AG08395 (cell line): ENCODE measurements around the gene OR2T10.
"Not testable (repeated sequence)": the region's sequence is repeated elsewhere in the genome, so short reads cannot be mapped to it uniquely, and the experiment has no call there.

Experiments
- DNase-seq: peaks from one replicate; pipeline ENCODE4 v3.0.0; 2012; ENCODE audit warnings: mixed read lengths, low spot score

OR2T10 gene

DNA sequence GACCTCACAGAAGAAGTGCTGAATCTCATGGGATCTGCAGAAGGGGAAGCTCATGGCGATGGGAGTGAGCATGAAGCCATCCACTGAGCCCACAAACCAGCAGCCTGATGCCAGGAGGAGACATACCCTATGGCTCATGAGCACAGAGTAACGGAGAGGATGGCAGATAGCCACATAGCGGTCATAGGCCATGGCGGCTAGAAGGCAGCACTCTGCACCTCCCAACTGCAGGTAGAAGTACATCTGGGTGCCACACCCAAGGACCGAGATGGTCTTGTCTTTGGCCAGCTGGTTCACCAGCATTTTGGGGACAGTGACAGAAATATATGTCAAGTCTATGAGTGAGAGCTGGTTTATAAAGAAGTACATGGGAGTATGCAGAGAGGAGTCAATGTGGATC lies 4.3 kb downstream of the OR2T10 start:
- DNase-seq = no peak

DNA sequence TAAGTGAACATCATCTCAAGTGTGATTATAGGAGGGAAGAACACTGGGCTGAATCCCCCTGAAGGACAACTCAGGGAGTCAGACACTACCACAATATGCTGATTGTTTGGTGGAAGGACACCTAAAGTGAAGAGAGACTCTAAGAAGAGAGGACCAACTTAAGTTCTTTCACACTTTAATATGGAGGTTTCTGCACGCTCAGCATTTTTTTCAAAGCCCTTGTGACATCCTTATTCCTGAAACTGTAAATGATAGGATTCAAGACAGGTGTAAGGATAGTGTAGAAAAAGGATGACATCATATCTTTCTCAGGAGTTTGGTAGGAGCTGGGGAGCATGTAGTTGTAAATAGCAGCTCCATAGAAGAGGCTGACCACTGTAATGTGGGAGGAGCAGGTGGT lies 4.8 kb downstream of the OR2T10 start:
- DNase-seq = no peak

DNA sequence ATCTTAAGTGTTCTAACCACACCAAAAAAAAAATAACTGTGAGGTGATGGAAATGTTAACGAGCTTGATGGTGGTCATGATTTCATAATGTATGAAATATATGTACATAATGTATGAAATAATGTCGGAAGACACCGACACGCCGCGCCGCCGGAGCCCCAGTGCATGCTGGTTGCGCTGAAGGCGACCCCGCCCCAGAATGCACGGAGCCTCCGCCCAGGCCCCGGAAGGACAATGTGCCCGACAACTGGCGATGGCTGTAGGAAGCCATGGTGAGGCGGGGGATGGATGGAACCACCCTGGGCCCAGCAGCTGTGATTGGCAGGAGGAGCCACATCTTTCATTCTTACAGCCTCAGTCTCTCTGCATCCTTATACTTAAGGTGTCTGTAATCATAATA lies 7.4 kb downstream of the OR2T10 start:
- no peak for DNase-seq

DNA sequence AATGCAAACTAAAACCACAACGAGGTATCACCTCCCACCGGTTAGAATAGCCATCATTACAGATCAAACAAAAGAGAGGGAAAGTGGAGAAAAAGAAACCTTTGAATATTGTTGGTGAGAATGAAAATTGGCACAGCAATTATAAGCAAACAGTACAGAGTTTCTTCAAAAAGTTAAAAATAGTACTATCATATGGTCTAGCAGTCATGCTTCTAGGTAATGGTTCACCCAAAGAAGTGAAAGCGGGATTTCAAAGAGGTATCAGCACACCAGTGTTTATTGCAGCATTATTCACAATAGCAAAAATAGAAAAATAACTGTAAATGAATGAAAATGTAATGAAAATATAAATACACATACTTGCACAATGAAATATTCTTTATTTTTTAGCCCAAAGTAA lies 8.2 kb downstream of the OR2T10 start:
- no peak for DNase-seq

DNA sequence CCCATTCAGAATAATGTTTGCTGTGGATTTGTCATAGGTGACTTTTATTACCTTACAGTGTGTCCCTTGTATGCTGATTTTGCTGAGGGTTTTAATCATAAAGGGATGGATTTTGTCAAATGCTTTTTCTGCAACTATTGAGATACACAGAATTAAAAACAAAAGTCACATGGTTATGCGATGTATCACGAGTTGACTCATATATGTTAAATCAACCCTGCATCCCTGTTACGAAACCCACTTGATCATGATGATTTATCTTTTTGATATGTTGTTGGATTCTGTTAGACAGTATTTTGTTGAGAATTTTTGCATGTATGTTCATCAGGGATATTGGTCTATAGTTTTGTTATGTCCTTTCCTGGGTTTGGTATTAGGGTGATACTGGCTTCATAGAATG lies 12.2 kb downstream of the OR2T10 start:
- no peak for DNase-seq

DNA sequence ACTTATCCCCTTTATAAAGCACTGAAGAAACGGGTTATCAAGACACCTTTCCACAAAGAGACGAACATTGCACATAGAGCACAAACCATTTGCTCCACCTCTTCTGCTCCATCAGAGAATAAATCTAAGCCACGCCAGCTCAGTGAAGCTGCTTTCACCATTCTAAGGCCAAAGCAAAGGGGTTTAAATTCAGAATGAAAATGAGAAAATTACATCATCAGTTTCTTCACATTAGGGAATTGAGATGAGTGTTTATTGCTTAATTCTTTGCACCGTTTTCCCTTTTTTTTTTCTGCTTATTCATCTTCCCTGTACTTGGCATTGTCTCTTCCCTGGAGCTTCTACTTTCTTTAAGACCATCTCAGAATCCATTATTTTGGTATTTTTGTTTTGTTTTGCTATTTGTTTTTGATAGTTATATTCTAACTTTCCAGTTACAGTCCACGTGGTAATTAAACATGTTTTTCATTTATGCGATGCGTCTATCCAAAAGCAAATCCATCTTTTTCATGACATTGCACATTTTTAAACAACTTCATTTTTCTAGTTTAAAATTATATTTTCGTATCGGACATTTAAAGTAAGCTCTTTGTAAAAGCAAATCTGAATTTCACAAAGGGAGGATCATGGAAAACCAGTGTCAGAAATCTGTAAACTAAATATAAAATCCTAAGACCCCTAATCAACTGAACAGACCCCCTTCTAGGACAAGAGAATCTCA lies 21.1 kb downstream of the OR2T10 start:
- no peak for DNase-seq

DNA sequence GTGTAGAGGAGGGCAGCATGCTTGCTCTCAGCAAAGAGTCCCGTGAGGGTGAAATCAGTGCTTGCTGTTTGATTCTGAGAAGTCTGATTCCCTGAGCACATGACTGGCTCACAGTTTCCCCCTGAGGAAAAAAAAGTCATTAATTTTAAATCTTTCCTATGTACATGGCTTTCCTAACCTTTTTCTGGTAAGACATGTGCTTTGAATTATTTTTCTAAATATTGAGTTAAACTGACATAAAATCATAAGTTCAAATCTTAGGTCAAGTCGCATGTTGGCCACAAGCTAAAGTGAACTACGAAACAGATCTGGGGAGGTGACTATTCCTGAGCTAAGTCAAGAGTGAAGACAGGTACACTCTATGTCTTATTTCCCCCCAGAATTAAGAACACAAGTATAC lies 22.8 kb downstream of the OR2T10 start, which contains the start of gene OR2T34:
TSS of gene OR2T34 (minus strand) at position 101 of the 400 bp plus-strand sequence. CDS start at position 101, 0 bp downstream.
- DNase-seq = not testable (repeated sequence)

DNA sequence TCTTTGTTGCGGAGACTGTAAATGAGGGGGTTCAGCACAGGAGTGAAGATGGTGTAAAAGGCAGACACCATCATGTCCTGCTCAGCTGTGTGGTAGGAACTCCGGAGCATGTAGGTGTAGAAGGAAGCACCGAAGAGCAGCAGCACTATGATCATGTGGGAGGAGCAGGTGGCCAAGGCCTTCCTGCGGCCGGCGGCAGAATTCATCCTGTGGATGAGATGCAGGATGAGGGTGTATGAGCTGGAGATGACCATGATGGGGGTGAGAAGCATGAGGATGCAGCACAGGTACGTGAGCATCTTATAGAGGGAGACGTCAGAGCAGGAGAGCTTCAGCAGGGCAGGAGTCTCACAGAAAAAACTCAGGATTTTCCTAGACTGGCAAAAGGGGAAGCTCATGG lies 23.6 kb downstream of the OR2T10 start:
- not testable (repeated sequence) for DNase-seq

DNA sequence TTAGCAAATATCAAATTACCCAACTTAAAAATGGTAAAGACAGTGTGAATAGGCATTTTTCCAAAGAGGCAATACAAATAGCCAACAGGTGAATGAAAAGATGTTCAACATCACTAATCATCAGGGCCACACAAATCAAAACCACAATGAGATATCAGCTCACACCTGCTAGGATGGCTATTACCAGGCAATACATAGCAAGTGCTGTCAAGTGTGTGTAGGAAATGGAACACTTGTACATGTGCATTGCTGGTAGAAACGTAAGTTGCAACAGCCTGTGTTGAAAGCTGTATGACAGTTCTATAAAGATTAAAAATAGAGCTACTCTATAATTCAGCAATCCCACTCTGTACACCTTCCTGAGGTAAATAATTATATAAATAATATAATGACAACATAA lies 25.5 kb downstream of the OR2T10 start:
- DNase-seq = not testable (repeated sequence)

DNA sequence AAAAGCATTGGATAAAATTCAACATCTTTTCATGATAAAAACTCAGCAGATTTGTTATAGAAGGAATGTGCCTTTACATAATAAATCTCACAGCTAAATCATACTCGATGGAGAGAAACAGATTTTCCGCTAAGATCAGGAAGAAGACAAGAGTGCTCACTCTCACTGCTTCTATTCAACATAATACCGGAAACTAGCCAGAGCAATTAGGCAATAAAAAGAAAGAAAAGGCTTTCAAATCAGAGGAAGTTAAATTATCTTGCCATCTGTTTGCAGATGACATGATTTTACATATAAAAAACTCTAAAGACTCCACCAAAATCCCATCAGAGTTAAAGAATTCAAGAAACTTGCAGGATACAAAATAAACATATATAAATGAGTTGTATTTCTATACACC lies 26.7 kb downstream of the OR2T10 start:
- DNase-seq = not testable (repeated sequence)

DNA sequence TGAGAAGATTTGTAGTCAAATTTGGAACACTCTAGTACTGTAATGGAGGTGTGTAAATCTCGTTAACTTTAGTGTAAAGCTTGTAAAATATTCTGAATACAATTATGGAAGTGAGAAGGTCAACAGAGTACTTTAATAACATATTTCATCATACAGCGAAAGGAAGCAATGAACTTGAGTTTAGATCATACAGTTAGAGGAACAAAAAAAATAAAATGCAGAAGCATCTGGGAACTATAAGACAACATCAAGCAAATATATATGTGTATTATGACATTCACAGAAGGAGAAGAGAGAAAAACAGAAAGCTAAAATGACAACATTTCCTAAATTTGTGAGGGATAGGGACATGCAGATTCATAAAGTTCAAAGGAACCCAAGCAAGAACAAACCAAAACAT lies 28.5 kb downstream of the OR2T10 start:
- not testable (repeated sequence) for DNase-seq

DNA sequence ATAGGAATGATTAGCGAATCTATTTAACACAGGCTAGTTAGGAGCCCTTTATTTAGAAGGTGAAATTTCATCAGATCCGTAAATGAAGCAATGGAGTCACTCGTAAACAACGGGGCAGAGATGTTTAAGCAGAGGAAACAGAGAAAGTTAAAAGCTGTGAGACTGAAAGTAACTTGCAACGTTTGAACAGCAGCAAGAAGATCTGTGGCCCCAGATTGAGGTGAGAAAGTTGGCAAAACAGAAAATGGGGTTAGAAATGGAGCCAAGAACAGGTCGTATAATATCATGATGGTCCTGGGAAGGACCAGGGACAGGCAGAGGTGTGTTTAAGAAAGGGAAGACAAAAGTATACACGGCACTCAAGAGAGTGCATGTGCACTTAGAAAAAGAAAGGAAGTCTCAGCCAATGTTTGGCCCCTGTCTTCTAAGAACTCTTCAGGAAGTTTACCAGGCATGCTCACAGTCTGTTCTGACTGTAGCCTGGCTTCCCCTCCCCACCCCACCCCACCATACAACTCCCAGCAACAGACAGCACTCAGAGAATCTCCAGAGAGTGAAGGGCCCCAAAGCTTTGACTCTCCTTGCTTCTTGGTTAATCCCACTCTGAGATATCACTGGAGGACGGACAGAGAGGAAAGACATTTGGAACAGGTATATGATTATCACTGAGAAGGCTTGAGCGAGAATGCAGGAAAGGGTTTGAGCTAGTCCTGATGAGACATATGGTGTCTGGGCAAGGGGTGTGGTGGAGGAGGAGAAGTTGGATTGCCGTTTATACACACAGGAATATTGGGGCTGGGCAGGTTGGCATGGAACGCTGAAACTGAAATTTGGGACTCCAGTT lies 31.7 kb downstream of the OR2T10 start:
- not testable (repeated sequence) for DNase-seq

DNA sequence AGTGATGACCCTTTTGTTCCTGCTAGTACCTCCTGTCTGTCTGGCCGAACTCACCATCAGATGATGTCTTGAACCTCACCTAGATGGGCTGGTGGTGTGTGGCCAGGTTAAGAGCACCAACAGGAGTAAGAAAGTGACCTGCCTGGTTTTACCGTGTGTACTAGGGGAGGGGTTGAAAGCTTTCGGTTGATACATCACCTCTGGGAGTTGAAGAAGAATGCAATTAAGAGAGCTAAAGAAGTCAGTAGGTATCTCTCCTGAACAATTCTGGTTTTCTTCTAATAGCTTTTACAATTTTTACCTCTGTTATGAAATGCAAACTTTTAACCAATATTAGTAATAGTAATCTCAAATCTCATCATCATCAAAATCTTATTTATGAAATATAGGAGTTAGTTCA lies 34.8 kb downstream of the OR2T10 start, which contains the start of gene OR2T29:
TSS of gene OR2T29 (minus strand) at position 101 of the 400 bp plus-strand sequence. CDS start 3,281 bp downstream, outside the sequence.
- DNase-seq = not testable (repeated sequence)

DNA sequence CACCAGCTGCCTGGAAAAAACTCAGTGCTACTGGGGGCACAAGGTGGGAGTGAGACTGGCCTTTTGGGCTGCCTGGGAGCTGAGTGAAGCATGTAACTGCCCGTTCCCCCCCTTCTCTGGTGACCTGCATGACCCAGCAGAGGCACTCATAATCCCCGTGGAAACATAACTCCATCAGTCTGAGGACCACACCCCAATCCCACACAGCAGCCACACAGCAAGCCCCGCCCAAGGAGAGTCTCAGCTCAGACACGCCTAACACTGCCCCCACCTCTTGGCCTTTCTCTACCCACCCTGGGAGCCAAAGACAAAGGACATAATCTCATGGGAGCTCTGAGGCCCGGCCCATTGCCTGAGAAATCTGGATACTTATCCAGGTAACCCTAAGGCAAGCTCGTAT lies 46.5 kb downstream of the OR2T10 start:
- DNase-seq = not testable (repeated sequence)

DNA sequence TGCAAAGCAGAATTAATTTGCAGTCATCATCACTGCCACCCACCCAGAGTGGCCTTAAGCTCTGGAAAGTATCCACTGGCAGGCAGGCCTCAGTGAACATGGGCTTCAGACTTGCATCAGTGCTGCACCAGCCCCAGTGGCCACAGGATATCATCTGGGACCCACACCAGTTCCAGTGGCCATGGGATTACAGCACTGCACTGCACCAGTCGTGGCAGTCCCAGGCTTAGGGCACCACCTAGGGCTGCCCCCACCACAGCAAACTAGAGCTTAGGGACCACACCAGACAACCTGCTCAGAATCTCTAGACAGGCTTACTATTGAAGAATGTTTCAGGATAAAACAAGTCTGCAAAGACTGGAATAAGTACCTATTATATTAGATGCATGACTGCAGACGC lies 50.1 kb downstream of the OR2T10 start:
- not testable (repeated sequence) for DNase-seq
